Calu3 (cell line): Measurements from ENCODE around the gene ANKRD55. TPM values are rescaled to one million over a fixed set of nuclear protein-coding genes. Genes with fewer than 3 reads are reported as not detected.
"Not testable (repeated sequence)": the region's sequence is repeated elsewhere in the genome, so short reads cannot be mapped to it uniquely, and the experiment has no call there.

Experiments used
- BruUV-seq: library from RNA; stranded (reverse); fragments of 400-500 nt; replicated peaks from 2 replicates; lab custom pipeline; 2021; lab: Mats Ljungman, UMichigan
- CTCF ChIA-PET: fragments of 300-600 bp; sonication (Branson Sonifier 250); formaldehyde crosslinking; loops from one replicate; lab custom pipeline; 2022; ENCODE audit warnings: antibody characterized with exemption; lab: Charles Lee
- DNase-seq: peaks from one replicate; pipeline ENCODE4 v3.0.0; 2022
- H3K27ac Mint-ChIP-seq: one replicate; pipeline ENCODE4 v1.8.0; 2022; ENCODE audit warnings: mixed read lengths; ENCODE audit not compliant: unreplicated experiment
- H3K27me3 Mint-ChIP-seq: one replicate; pipeline ENCODE4 v1.8.0; 2022; ENCODE audit warnings: mixed read lengths; ENCODE audit not compliant: unreplicated experiment
- H3K36me3 Mint-ChIP-seq: one replicate; pipeline ENCODE4 v1.8.0; 2022; ENCODE audit warnings: mild to moderate bottlenecking, moderate library complexity, mixed read lengths; ENCODE audit not compliant: insufficient read depth, unreplicated experiment
- H3K4me1 Mint-ChIP-seq: one replicate; pipeline ENCODE4 v1.8.0; 2022; ENCODE audit warnings: mild to moderate bottlenecking, low read depth, mixed read lengths; ENCODE audit not compliant: unreplicated experiment
- H3K4me3 Mint-ChIP-seq: one replicate; pipeline ENCODE4 v1.8.0; 2022; ENCODE audit warnings: mild to moderate bottlenecking, low read depth, moderate library complexity, mixed read lengths; ENCODE audit not compliant: unreplicated experiment
- H3K9me3 Mint-ChIP-seq: one replicate; pipeline ENCODE4 v1.8.0; 2022; ENCODE audit warnings: low read depth, mixed read lengths; ENCODE audit not compliant: unreplicated experiment
- intact Hi-C: fragments of 100-400 bp; cut with micrococcal nuclease; formaldehyde crosslinking; loops from one replicate; pipeline ENCODE4 v1.10.0; 2022; ENCODE audit not compliant: unreplicated experiment
- total RNA-seq: library from RNA; stranded (reverse); gene quantifications from 2 replicates; pipeline ENCODE4 v1.2.3, GENCODE V29; 2022
- TF ChIP-seq, protein P1 (sequence below): fragments of 200-600 bp; IDR thresholded peaks from one replicate; pipeline ENCODE4 v1.8.0; 2022; ENCODE audit warnings: antibody characterized with exemption; ENCODE audit not compliant: unreplicated experiment

The ANKRD55 gene
- total RNA-seq, 1 experiment from 2014 or later: not detected

DNA sequence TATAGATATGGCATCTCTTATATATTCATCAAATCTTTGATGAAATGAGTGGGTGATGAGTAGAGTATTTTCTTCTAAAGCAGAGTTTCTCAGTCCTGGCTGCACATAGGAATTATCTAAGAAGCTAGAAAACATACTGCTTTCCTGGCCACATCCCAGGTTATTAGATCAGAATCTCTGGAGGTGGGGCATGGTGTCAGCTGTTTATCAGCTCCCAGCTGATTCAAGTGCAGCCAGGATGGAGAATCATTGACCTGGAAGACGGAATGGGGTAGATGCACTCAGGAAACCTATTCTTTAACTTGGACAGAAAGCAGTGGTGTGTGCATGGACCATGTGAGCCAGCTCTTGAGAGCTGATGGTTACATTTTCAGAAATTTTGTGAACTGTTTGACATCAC lies 130.2 kb downstream of the ANKRD55 start:
- Mint-ChIP-seq H3K4me3 (no peak overlapping the region), H3K9me3 (no peaks in the 10 kb centered on the region), H3K27ac (no peak overlapping the region), H3K4me1 (no peaks in the 10 kb centered on the region), H3K36me3 (no peaks in the 10 kb centered on the region), H3K27me3 (peaks cover 16% of the 10 kb centered on the region)
- CTCF ChIA-PET: no interaction called here
- BruUV-seq: no TSS peak
- TF ChIP-seq, protein P1, sequence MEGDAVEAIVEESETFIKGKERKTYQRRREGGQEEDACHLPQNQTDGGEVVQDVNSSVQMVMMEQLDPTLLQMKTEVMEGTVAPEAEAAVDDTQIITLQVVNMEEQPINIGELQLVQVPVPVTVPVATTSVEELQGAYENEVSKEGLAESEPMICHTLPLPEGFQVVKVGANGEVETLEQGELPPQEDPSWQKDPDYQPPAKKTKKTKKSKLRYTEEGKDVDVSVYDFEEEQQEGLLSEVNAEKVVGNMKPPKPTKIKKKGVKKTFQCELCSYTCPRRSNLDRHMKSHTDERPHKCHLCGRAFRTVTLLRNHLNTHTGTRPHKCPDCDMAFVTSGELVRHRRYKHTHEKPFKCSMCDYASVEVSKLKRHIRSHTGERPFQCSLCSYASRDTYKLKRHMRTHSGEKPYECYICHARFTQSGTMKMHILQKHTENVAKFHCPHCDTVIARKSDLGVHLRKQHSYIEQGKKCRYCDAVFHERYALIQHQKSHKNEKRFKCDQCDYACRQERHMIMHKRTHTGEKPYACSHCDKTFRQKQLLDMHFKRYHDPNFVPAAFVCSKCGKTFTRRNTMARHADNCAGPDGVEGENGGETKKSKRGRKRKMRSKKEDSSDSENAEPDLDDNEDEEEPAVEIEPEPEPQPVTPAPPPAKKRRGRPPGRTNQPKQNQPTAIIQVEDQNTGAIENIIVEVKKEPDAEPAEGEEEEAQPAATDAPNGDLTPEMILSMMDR: no peak
- intact Hi-C loops: no loop called here
- no peak for DNase-seq

GRCh38 chr5:56102207-56102606 lies 130.9 kb downstream of the ANKRD55 start:
- H3K4me3 Mint-ChIP-seq: not testable (repeated sequence)
- CTCF ChIA-PET: interaction anchor here (0.6 kb wide), 1 partner anchor 76 kb away, joined by 3 read pairs; no protein-coding TSS in a partner anchor

GRCh38 chr5:56101180-56101579 lies 131.9 kb downstream of the ANKRD55 start:
- TF ChIP-seq, protein P1: no peak
- no peaks in the 10 kb centered on the region for H3K4me1 Mint-ChIP-seq
- peaks cover 16% of the 10 kb centered on the region for H3K27me3 Mint-ChIP-seq
- H3K4me3 Mint-ChIP-seq: no peak overlapping the region
- DNase-seq: no peak
- no peaks in the 10 kb centered on the region for H3K36me3 Mint-ChIP-seq
- no peak overlapping the region for H3K27ac Mint-ChIP-seq
- intact Hi-C loops: no loop called here
- BruUV-seq: no TSS peak
- H3K9me3 Mint-ChIP-seq: no peaks in the 10 kb centered on the region
- CTCF ChIA-PET: no interaction called here

More at GRCh38 chr5:56102207-56102606, 130.9 kb downstream of the ANKRD55 start:
- H3K4me1 Mint-ChIP-seq, H3K9me3 Mint-ChIP-seq, H3K27ac Mint-ChIP-seq, BruUV-seq, DNase-seq, H3K36me3 Mint-ChIP-seq, intact Hi-C loops: not testable (repeated sequence)
- H3K27me3 Mint-ChIP-seq: peaks cover 16% of the 10 kb centered on the region

DNA sequence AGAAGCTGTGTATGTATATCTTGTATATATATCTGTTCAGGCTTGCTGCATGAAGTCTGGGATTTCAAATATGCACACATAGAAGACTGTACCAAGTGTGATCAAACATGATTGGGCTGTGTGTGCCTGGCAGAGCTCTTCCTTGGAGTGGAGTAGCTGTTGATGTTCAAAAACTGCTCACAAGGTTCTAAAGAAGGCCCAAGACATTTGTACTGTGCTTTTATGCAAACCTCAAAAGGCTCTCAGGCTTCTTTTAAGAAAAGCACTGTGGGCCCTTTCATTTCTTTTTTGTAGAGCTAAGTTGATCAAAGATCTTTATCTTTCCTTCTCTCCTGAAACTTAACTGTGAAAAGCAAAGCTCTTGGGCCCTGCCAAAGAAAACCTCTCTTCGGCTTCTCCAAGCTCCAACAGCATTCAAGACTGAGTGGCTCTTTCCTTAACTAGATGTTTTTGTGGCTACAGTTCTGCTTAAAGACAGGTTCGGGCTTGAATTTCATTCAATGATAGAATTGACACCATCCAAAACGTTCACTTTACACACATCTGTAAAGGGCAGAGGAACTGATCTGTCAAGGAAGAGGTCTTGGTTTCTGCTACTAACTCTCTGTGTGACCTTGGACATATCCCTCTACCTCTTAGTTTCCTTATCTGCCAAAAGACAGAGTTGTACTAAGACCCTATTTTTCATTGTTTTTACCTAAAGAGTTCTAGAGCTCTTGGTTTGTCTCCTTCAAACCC lies 132.5 kb downstream of the ANKRD55 start:
- TF ChIP-seq, protein P1: no peak
- Mint-ChIP-seq H3K4me1 (peaks cover 4% of the 10 kb centered on the region), H3K4me3 (no peak overlapping the region), H3K27me3 (peaks cover 16% of the 10 kb centered on the region), H3K27ac (no peak overlapping the region), H3K36me3 (no peaks in the 10 kb centered on the region), H3K9me3 (no peaks in the 10 kb centered on the region)
- CTCF ChIA-PET: no interaction called here
- BruUV-seq: no TSS peak
- DNase-seq: no peak
- intact Hi-C loops: no loop called here

- CTCF ChIA-PET: interaction anchor here (0.6 kb wide), 1 partner anchor 163 kb away, joined by 4 read pairs; no protein-coding TSS in a partner anchor
- no peak for DNase-seq
- TF ChIP-seq, protein P1: no peak
- Mint-ChIP-seq H3K36me3 (no peaks in the 10 kb centered on the region), H3K4me3 (no peak overlapping the region), H3K27ac (no peak overlapping the region), H3K9me3 (no peaks in the 10 kb centered on the region), H3K4me1 (peaks cover 9% of the 10 kb centered on the region), H3K27me3 (peaks cover 5% of the 10 kb centered on the region)
- no TSS peak for BruUV-seq
- intact Hi-C loops: no loop called here
Measured at GRCh38 chr5:56099346-56099745, 133.8 kb downstream of the ANKRD55 start.
